ENCODE results near the gene COMT.

The COMT gene

DNA sequence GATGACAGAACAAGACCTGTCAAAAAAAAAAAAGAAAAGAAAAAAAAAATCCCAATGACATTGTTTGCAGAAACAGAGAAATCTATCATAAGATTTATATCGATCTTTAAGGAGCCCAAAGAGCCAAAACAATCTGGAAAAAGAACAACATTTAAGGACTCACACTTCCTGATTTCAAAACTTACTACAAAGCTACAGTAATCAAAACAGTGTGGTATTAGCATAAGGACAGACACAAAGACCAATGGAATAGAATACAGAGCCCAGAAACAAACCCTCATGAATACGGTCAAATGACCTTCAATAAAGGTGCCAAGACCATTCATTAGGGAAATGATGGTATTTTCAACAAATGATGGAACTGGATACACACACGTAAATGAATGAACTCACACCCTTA, 62.9 kb downstream of the COMT start:
- no peaks in the 10 kb centered on the region for H3K36me3 ChIP-seq (ENCODE audit: control insufficient read depth, insufficient read depth, low read length)
- no peak overlapping the region for H3K4me3 ChIP-seq (ENCODE audit: low read length)
- H3K27me3 ChIP-seq (ENCODE audit: control insufficient read depth, insufficient read depth, low read length) = no peaks in the 10 kb centered on the region
- H3K9me3 ChIP-seq (ENCODE audit: control insufficient read depth, low read length) = no peaks in the 10 kb centered on the region
- H3K9ac ChIP-seq (ENCODE audit: low read length) = no peak overlapping the region
- no peaks in the 10 kb centered on the region for H3K4me1 ChIP-seq (ENCODE audit: control insufficient read depth, insufficient read depth, low read length)

DNA sequence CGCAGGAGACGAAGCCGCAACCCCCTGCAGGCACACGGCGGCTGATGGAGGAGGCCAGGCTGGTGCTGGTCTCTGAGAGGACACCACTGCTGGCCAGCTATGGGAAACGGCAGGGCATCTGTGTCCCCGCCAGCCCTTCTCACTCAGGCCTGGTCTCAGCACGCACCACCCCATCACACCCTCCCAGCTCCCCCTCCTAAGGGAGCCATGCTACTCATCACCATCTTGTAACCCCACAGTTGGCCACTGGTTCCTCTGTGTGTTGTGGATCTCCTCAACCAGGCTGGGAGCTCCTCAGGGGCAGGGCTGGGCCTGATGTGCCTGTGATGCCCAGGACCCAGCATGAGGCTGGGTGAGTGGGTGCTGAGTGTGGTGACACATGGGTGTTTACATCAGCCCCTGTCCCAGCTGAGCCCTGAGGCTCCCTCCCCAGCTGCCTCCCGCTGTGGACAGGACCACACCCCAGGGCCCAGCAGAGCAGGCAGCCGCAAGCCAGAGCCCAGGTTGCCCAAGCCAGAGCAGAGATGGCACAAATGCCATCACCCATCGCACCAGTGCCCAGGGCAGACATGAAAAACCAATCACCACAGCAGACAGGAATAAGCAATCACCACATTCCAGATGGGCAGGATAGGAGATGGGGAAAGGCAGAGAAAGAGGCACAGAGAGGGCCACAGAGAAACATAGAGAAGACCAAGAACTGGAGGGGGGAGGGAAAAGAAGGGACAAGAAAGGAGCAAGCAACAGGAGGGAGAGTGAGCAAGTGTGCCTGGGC, 66.8 kb downstream of the COMT start:
- Histone ChIP-seq H3K27me3 (ENCODE audit: control insufficient read depth, insufficient read depth, low read length) (no peaks in the 10 kb centered on the region), H3K36me3 (ENCODE audit: control insufficient read depth, insufficient read depth, low read length) (no peaks in the 10 kb centered on the region), H3K4me1 (ENCODE audit: control insufficient read depth, insufficient read depth, low read length) (no peaks in the 10 kb centered on the region), H3K4me3 (ENCODE audit: low read length) (no peak overlapping the region), H3K9me3 (ENCODE audit: control insufficient read depth, low read length) (no peaks in the 10 kb centered on the region), H3K9ac (ENCODE audit: low read length) (no peak overlapping the region)

- Histone ChIP-seq H3K4me3 (ENCODE audit: low read length) (no peak overlapping the region), H3K9ac (ENCODE audit: low read length) (no peak overlapping the region), H3K9me3 (ENCODE audit: control insufficient read depth, low read length) (no peaks in the 10 kb centered on the region), H3K27me3 (ENCODE audit: control insufficient read depth, insufficient read depth, low read length) (no peaks in the 10 kb centered on the region), H3K36me3 (ENCODE audit: control insufficient read depth, insufficient read depth, low read length) (no peaks in the 10 kb centered on the region), H3K4me1 (ENCODE audit: control insufficient read depth, insufficient read depth, low read length) (no peaks in the 10 kb centered on the region)
Measured at GRCh38 chr22:20009018-20009491, 67.5 kb downstream of the COMT start.

DNA sequence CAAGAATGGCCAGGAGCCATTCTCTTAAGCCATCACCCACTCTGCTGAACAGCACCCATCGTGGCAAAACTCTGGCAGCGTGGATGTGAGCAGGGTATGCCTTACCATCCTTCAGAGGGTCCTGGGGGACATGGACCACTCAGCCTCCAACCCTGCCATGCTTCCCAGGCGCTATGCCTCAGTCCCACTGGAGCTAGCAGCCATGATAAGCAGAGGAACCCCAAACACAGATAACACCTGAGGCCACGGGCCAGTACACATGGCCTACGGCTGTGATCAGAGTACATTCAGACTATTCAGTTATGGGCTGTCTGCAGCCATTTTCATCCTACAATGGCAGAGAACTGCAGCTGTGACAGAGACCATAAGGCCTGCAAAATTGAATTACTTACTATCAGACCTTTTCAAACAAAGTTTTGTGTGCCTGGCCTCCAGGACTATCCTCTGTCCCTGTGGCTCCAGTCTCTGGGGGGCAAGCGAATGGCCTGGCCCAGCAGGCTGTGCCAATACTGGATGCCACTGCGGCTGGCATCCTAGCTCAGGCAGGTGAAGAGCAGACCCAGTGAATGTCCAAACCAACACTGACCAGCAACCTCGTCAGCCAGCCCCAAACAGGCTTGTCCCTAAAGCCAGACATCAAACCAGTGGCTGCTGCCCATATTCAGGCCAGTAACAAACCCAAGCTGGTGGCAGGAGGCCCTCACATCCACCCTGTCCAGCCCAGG, 68.2 kb downstream of the COMT start:
- H3K9ac ChIP-seq (ENCODE audit: low read length) = no peak overlapping the region
- no peak overlapping the region for H3K4me3 ChIP-seq (ENCODE audit: low read length)
- no peaks in the 10 kb centered on the region for H3K9me3 ChIP-seq (ENCODE audit: control insufficient read depth, low read length)
- peaks cover 5% of the 10 kb centered on the region for H3K4me1 ChIP-seq (ENCODE audit: control insufficient read depth, insufficient read depth, low read length)
- no peaks in the 10 kb centered on the region for H3K36me3 ChIP-seq (ENCODE audit: control insufficient read depth, insufficient read depth, low read length)
- no peaks in the 10 kb centered on the region for H3K27me3 ChIP-seq (ENCODE audit: control insufficient read depth, insufficient read depth, low read length)

GRCh38 chr22:20010307-20011122, 68.9 kb downstream of the COMT start:
- H3K9me3 ChIP-seq (ENCODE audit: control insufficient read depth, low read length) = no peaks in the 10 kb centered on the region
- H3K4me3 ChIP-seq (ENCODE audit: low read length) = no peak overlapping the region
- no peaks in the 10 kb centered on the region for H3K36me3 ChIP-seq (ENCODE audit: control insufficient read depth, insufficient read depth, low read length)
- peaks cover 12% of the 10 kb centered on the region for H3K4me1 ChIP-seq (ENCODE audit: control insufficient read depth, insufficient read depth, low read length)
- H3K9ac ChIP-seq (ENCODE audit: low read length) = no peak overlapping the region
- H3K27me3 ChIP-seq (ENCODE audit: control insufficient read depth, insufficient read depth, low read length) = no peaks in the 10 kb centered on the region

DNA sequence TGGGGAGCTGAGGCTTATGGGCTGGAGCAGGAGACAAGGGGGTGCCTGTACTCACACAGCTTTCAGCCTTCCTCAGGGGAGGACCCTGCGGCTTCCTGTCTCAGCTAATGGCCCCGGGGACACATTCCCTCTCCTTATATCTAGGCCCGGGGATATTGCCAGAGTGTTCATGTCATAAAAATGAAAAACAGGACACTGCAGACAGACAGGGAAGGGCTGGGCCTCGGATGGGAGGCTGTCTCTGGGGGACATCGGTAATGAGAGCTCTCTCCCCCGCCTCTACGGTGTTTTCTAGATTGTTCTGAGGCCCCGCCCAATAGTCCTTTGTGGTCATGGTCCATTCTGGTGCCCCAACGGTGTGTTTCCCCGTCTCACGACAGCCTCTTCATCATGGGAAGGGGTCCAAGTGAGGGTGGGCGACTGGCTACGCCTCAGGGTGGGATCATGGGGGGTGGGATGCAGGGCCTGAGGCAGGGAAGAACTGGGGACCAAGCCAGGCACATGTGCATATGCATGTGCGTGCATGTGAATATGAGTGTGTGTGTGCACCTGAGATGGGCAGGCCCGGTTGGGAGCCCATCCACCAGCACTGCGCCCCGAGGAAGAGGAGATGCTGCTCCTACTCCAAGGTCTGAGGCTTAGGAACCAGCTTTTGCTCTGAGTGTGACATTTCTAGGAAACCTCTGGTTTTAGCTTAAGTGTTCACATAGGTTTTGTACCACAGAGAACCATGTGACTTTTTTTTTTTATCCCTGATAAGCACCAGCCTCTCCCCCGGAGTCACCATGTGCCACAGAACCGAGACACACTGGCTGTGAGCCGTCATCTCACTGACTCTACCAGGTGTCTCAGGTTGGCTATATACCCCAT, 69.8 kb downstream of the COMT start:
- peaks cover 14% of the 10 kb centered on the region for H3K4me1 ChIP-seq (ENCODE audit: control insufficient read depth, insufficient read depth, low read length)
- no peaks in the 10 kb centered on the region for H3K36me3 ChIP-seq (ENCODE audit: control insufficient read depth, insufficient read depth, low read length)
- H3K9me3 ChIP-seq (ENCODE audit: control insufficient read depth, low read length) = no peaks in the 10 kb centered on the region
- no peak overlapping the region for H3K9ac ChIP-seq (ENCODE audit: low read length)
- H3K4me3 ChIP-seq (ENCODE audit: low read length) = no peak overlapping the region
- no peaks in the 10 kb centered on the region for H3K27me3 ChIP-seq (ENCODE audit: control insufficient read depth, insufficient read depth, low read length)

DNA sequence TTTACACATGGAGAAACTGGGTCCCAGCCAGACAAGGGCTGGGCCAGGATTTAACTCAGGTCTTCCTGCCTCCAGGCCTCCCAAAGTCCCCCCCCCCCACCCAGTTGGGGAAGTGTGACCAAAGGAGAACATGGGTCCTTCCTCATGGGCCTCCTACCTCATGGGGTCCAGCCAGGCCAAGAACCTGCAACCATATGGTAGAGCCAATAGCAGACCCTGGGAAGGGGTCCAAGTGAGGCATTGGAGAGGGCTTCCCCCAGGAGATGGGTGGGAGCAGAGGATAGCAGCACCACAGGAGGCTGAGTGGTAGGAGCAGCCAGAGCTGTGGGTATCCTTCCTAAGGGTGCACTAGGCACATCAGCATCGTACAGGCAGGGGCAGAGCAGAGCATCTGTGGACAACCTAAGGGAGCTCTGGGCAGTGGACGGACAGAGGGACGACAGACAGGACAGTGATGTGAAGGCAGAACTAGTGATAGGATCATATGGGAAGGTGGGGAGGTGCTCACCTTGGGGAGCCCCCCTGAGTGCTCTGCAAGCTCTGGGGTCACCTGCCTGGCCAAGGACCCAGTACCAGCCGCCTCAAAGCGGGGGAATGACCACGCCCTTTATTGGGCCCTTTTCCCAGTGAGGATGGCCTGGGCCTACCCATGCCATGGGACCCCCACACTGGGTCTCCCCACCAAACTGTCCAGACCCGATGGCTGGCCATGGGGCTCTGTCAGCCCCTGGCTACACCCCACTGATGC, 70.6 kb downstream of the COMT start:
- Histone ChIP-seq H3K4me1 (ENCODE audit: control insufficient read depth, insufficient read depth, low read length) (peaks cover 17% of the 10 kb centered on the region), H3K27me3 (ENCODE audit: control insufficient read depth, insufficient read depth, low read length) (peaks cover 2% of the 10 kb centered on the region), H3K9me3 (ENCODE audit: control insufficient read depth, low read length) (no peaks in the 10 kb centered on the region), H3K9ac (ENCODE audit: low read length) (no peak overlapping the region), H3K4me3 (ENCODE audit: low read length) (no peak overlapping the region), H3K36me3 (ENCODE audit: control insufficient read depth, insufficient read depth, low read length) (no peaks in the 10 kb centered on the region)

DNA sequence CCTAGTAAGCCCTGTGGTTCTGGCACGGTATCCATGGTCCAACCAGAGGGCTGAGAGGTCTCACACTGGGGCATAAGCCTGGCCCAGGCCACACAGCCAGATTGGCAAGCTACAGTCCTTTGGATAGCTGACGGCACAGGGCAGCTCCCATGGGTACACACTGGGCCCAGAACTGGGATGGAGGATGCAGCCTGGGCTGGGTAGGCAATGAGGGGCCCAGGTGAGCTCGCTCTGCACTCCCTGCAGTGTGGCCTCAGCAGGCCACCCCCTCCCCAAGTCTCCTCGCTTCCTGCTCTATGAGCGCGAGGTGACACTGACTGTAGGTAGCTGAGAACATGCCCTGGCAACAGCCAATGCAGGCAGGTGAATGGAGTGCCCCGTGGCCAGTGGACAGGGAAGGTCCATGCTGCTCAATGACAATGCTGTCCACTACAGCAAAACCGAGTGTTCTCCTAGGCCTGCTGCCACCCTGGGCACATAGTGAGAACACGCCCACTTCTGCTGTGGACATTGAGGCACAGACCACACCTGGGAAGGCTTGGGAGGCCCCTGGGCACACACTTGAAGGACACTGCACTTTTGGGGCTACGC, 71.3 kb downstream of the COMT start:
- H3K4me3 ChIP-seq (ENCODE audit: low read length) = no peak overlapping the region
- no peaks in the 10 kb centered on the region for H3K36me3 ChIP-seq (ENCODE audit: control insufficient read depth, insufficient read depth, low read length)
- H3K9ac ChIP-seq (ENCODE audit: low read length) = no peak overlapping the region
- peaks cover 8% of the 10 kb centered on the region for H3K27me3 ChIP-seq (ENCODE audit: control insufficient read depth, insufficient read depth, low read length)
- no peaks in the 10 kb centered on the region for H3K9me3 ChIP-seq (ENCODE audit: control insufficient read depth, low read length)
- H3K4me1 ChIP-seq (ENCODE audit: control insufficient read depth, insufficient read depth, low read length) = peaks cover 22% of the 10 kb centered on the region

- H3K9me3 ChIP-seq (ENCODE audit: control insufficient read depth, low read length) = no peaks in the 10 kb centered on the region
- H3K36me3 ChIP-seq (ENCODE audit: control insufficient read depth, insufficient read depth, low read length) = no peaks in the 10 kb centered on the region
- H3K4me3 ChIP-seq (ENCODE audit: low read length) = no peak overlapping the region
- peaks cover 22% of the 10 kb centered on the region for H3K4me1 ChIP-seq (ENCODE audit: control insufficient read depth, insufficient read depth, low read length)
- peaks cover 14% of the 10 kb centered on the region for H3K27me3 ChIP-seq (ENCODE audit: control insufficient read depth, insufficient read depth, low read length)
- H3K9ac ChIP-seq (ENCODE audit: low read length) = no peak overlapping the region
Measured at GRCh38 chr22:20013382-20013871, 71.9 kb downstream of the COMT start.

DNA sequence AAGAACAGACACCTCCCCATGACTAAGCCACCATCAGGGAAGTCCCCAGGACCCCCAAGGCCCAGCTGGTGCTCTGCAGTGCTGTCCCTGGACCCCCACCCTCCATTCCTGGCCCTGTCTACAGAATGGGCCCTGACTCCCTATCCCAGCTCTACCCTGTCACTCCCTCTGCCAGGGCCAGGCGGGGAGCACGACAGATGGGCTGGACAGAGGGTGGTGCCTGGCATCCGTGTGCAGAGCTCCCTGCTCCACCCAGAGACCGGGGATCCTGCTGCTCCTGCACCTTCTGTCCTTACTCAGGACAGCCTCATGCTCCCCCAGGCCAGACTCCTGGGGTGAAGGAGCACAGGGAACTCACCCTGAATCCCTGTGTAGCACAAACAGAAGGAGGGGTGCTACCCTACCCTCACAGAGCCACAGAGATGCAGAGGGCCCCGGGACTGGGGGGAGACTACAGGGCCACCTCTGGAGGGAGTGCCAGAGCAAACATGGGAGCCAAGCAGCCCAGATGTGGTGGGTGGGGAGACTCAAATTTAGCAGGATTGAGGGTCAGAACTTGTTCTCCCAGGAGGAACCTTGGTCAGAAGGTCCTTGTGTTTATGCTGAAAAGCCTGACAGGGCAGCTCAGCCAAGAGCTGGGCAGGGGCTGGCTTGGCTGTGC, 73.1 kb downstream of the COMT start:
- no peaks in the 10 kb centered on the region for H3K36me3 ChIP-seq (ENCODE audit: control insufficient read depth, insufficient read depth, low read length)
- H3K27me3 ChIP-seq (ENCODE audit: control insufficient read depth, insufficient read depth, low read length) = peaks cover 15% of the 10 kb centered on the region
- peaks cover 22% of the 10 kb centered on the region for H3K4me1 ChIP-seq (ENCODE audit: control insufficient read depth, insufficient read depth, low read length)
- no peak overlapping the region for H3K9ac ChIP-seq (ENCODE audit: low read length)
- no peaks in the 10 kb centered on the region for H3K9me3 ChIP-seq (ENCODE audit: control insufficient read depth, low read length)
- no peak overlapping the region for H3K4me3 ChIP-seq (ENCODE audit: low read length)

Measured in mucosa of stomach (tissue), 1 donor.